ENCODE results near the gene C18orf32. TPM values are rescaled to one million over a fixed set of nuclear protein-coding genes. Genes with fewer than 3 reads are reported as not detected.
"Not testable (repeated sequence)": the region's sequence is repeated elsewhere in the genome, so short reads cannot be mapped to it uniquely, and the experiment has no call there.

C18orf32 gene
- total RNA-seq, 1 donor from 2014 or later = 21.1 TPM

DNA sequence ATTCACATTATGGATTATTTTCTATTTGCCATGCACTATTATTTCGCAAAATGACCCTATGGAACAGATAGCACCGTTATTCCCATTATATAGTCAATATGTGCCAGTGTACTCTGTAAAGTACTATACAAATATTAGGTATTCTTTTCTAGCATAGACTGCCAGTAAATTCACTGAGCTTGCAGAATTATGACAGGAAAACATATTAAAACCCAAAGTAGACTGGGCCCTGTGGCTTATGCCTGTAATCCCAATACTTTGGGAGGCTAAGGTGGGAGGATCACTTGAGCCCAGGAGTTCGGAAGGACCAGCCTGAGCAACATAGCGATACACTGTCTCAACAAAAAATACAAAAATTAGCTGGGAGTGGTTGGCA lies 25.4 kb downstream of the C18orf32 start:
- DNase-seq (ENCODE audit: extremely low spot score in 2 of 2) = no peak
- TF ChIP-seq POLR2A (IDR thresholded peaks at IDR 0.05) = no peak
- TF ChIP-seq POLR2AphosphoS5 (IDR thresholded peaks at IDR 0.05; ENCODE audit: insufficient read depth in 1 of 2, low read depth in 1 of 2) = no peak
- TF ChIP-seq, protein P1, sequence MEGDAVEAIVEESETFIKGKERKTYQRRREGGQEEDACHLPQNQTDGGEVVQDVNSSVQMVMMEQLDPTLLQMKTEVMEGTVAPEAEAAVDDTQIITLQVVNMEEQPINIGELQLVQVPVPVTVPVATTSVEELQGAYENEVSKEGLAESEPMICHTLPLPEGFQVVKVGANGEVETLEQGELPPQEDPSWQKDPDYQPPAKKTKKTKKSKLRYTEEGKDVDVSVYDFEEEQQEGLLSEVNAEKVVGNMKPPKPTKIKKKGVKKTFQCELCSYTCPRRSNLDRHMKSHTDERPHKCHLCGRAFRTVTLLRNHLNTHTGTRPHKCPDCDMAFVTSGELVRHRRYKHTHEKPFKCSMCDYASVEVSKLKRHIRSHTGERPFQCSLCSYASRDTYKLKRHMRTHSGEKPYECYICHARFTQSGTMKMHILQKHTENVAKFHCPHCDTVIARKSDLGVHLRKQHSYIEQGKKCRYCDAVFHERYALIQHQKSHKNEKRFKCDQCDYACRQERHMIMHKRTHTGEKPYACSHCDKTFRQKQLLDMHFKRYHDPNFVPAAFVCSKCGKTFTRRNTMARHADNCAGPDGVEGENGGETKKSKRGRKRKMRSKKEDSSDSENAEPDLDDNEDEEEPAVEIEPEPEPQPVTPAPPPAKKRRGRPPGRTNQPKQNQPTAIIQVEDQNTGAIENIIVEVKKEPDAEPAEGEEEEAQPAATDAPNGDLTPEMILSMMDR (IDR thresholded peaks at IDR 0.05) = no peak
- Histone ChIP-seq H3K27me3 (no peaks in the 10 kb centered on the region), H3K9me3 (no peaks in the 10 kb centered on the region), H3K4me1 (peaks cover 27% of the 10 kb centered on the region), H3K27ac (no peak overlapping the region), H3K36me3 (no peaks in the 10 kb centered on the region), H3K4me3 (no peak overlapping the region)
- intact Hi-C loops (cut with DNase I) = no loop called here

DNA sequence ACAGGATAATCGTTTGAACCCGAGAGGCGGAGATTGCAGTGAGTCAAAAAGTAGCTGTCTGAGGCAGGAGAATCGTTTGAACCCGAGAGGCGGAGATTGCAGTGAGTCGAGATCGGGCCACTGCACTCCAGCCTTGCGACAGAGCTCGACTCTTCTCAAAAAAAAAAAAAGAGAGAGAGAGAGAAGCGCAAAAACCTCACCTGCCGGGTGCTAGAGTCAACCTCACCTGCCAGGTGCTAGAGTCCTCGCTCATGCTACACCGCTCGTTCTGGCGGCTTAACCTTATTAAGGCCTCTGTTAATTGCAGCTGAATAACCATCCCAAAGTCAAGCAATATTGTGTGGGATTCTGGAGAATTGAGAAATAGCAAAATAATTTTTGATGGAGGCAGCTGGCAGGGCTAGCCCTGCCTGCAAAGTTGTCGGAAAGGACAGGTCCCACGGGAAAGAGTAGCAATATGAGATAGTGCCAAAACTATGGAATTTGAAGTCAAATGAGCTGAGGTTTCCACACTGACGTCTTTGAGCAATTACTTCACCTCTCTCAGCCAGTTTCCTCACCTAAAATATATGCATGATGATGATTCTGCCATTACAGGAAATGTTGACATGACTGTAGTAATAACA lies 25.9 kb downstream of the C18orf32 start:
- TF ChIP-seq, protein P1 (IDR thresholded peaks at IDR 0.05) = no peak
- no peak for TF ChIP-seq POLR2AphosphoS5 (IDR thresholded peaks at IDR 0.05; ENCODE audit: insufficient read depth in 1 of 2, low read depth in 1 of 2)
- no peak for TF ChIP-seq POLR2A (IDR thresholded peaks at IDR 0.05)
- no peak for DNase-seq (ENCODE audit: extremely low spot score in 2 of 2)
- H3K36me3 ChIP-seq = no peaks in the 10 kb centered on the region
- H3K4me1 ChIP-seq = peaks cover 27% of the 10 kb centered on the region
- intact Hi-C loops (cut with DNase I) = no loop called here
- H3K9me3 ChIP-seq = no peaks in the 10 kb centered on the region
- H3K27me3 ChIP-seq = no peaks in the 10 kb centered on the region
- H3K4me3 ChIP-seq = peak overlapping the region; percentile 87 to 99
- H3K27ac ChIP-seq = peak overlapping the region; percentile 97

DNA sequence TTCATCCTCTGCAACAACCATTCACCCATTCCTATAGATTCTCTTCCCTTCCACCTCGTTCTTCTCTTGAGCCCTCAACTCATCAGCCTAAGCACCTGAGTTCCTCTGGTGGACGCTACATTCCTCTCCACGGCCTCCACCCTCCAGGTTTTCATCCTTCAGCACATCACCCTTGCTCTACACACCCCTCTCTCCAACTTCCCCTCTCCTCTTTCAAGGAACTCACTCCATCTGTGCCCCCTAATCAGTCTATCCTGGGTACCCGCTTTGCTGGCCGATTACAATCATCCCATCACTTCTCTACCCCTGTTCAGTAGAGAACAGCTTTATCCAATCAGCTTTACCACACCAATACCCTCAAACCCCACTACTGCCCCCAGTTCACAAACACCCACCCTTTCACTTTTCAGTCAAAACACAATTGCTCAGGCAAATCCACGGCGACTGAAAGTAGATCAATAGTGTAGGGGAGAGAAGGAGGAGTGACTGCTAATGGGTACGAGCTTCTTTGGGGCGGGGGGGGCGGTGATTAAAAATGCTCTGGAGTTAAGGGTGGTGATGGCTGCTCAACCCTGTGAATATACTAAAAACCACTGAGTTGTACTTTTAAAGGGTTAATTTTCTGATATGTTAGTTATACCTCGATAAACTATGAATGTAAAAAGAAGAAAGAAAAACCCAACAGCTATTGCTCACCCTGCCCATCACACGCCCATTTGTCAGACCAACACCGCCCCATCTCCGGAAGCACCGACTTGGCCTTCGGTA lies 27.4 kb downstream of the C18orf32 start:
- Histone ChIP-seq H3K4me3 (peak overlapping the region; percentile 87 to 99), H3K9me3 (no peaks in the 10 kb centered on the region), H3K27ac (peak overlapping the region; percentile 97), H3K4me1 (peaks cover 27% of the 10 kb centered on the region), H3K27me3 (no peaks in the 10 kb centered on the region), H3K36me3 (no peaks in the 10 kb centered on the region)
- TF ChIP-seq POLR2A (IDR thresholded peaks at IDR 0.05) (no peak), POLR2AphosphoS5 (IDR thresholded peaks at IDR 0.05; ENCODE audit: insufficient read depth in 1 of 2, low read depth in 1 of 2) (no peak)
- TF ChIP-seq, protein P1 (IDR thresholded peaks at IDR 0.05) = no peak
- intact Hi-C loops (cut with DNase I) = no loop called here
- no peak for DNase-seq (ENCODE audit: extremely low spot score in 2 of 2)

DNA sequence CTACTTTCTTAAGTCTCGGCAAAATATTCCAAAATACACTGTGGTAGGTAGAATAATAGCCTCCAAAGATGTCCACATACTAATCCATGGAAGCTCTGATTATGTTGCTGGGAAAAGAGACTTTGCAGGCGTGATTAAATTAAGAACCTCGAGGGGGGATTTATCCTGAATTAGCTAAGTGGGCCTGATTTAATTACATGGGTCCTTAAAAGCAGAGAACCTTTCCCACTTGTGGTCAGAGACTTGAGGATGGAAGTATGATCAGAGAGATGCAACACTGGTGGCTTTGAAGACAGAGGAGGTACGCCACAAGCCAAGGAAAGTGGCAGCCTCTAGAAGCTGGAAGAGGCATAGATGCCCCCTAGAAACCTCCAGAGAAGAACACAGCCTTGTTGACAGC lies 29.4 kb downstream of the C18orf32 start:
- TF ChIP-seq POLR2A (IDR thresholded peaks at IDR 0.05) (no peak), POLR2AphosphoS5 (IDR thresholded peaks at IDR 0.05; ENCODE audit: insufficient read depth in 1 of 2, low read depth in 1 of 2) (no peak)
- TF ChIP-seq, protein P1 (IDR thresholded peaks at IDR 0.05) = no peak
- H3K9me3 ChIP-seq = no peaks in the 10 kb centered on the region

DNA sequence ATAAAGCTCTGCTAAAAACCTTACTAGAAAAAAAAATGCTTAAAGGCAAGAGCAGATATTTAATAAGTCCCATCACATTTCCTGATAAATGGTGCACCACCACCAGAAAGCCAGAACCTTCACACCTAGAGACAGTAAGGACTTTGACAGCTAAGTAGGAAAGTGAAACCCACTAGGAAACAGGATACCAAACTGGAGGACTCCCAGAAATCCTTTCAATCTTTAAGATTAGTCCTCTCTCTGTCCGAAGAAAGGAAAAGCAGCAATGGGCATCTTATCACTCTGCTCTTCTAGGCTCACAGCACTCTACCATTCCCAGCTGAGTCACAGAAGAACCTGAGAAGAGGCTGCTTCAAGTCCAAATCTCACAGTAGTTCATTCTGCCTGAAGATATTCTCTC lies 30.2 kb downstream of the C18orf32 start:
- H3K4me3 ChIP-seq = no peak overlapping the region
- no peaks in the 10 kb centered on the region for H3K27me3 ChIP-seq
- H3K9me3 ChIP-seq = no peaks in the 10 kb centered on the region
- TF ChIP-seq POLR2AphosphoS5 (IDR thresholded peaks at IDR 0.05; ENCODE audit: insufficient read depth in 1 of 2, low read depth in 1 of 2) (no peak), POLR2A (IDR thresholded peaks at IDR 0.05) (no peak)
- TF ChIP-seq, protein P1 (IDR thresholded peaks at IDR 0.05) = no peak
- H3K27ac ChIP-seq = no peak overlapping the region
- H3K36me3 ChIP-seq = peaks cover 0 to 7% of the 10 kb centered on the region in 2 donors
- DNase-seq (ENCODE audit: extremely low spot score in 2 of 2) = no peak
- H3K4me1 ChIP-seq = peaks cover 27% of the 10 kb centered on the region
- intact Hi-C loops (cut with DNase I) = no loop called here

More for the DNA sequence above, 29.4 kb downstream of the C18orf32 start:
- H3K36me3 ChIP-seq = no peaks in the 10 kb centered on the region
- intact Hi-C loops (cut with DNase I) = no loop called here
- no peak overlapping the region for H3K27ac ChIP-seq
- no peak overlapping the region for H3K4me3 ChIP-seq
- H3K27me3 ChIP-seq = no peaks in the 10 kb centered on the region
- DNase-seq (ENCODE audit: extremely low spot score in 2 of 2) = no peak
- H3K4me1 ChIP-seq = peaks cover 27% of the 10 kb centered on the region

DNA sequence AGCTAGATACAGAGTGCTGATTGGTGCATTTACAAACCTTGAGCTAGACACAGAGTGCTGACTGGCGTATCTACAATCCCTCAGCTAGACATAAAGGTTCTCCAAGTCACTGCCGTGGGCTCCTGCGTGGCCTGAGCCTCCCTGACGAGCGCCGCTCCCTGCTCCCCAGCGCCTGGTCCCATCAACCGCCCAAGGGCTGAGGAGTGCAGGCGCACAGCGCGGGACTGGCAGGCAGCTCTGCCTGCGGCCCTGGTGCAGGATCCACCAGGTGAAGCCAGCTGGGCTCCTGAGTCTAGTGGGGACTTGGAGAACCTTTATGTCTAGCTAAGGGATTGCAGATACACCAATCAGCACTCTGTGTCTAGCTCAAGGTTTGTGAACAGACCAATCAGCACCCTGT lies 34.5 kb downstream of the C18orf32 start:
- H3K36me3 ChIP-seq; intact Hi-C loops (cut with DNase I); H3K27me3 ChIP-seq; DNase-seq (ENCODE audit: extremely low spot score in 2 of 2); H3K27ac ChIP-seq; H3K4me3 ChIP-seq; H3K4me1 ChIP-seq: not testable (repeated sequence)
- H3K9me3 ChIP-seq = peaks cover 10% of the 10 kb centered on the region
